DMS 273 (cell line): ENCODE measurements around the gene KCNMB4.

Source experiments
- DNase-seq: peaks from one replicate; lab custom pipeline; 2025; ENCODE audit not compliant: unreplicated experiment; lab: John Stamatoyannopoulos, UW

Gene KCNMB4

DNA sequence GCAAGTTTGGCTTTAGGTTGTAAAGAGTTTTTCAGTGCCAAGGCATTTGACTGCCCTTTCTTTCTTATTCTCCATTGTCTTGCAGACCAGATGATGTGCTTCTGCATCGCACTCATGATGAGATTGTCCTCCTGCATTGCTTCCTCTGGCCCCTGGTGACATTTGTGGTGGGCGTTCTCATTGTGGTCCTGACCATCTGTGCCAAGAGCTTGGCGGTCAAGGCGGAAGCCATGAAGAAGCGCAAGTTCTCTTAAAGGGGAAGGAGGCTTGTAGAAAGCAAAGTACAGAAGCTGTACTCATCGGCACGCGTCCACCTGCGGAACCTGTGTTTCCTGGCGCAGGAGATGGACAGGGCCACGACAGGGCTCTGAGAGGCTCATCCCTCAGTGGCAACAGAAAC lies 64.3 kb downstream of the KCNMB4 start:
- no peak for DNase-seq

DNA sequence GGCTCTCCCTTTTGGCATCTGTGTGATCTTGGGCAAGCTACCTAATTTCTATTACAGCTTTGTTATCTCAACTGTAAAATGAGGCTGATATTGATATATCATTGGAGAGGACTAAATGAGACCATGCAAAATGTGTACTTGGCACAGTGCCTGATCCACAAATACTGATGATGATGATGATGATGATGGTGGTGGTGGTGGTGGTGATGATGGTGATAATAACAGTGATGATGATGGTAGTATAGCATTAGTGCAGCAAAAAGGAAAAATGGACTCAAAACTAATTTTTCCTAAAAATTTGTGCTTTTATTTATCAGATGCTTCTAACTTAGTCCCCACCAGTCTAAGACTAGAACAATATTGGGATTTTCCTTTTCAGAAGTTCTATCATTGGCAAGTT lies 70.7 kb downstream of the KCNMB4 start:
- no peak for DNase-seq

DNA sequence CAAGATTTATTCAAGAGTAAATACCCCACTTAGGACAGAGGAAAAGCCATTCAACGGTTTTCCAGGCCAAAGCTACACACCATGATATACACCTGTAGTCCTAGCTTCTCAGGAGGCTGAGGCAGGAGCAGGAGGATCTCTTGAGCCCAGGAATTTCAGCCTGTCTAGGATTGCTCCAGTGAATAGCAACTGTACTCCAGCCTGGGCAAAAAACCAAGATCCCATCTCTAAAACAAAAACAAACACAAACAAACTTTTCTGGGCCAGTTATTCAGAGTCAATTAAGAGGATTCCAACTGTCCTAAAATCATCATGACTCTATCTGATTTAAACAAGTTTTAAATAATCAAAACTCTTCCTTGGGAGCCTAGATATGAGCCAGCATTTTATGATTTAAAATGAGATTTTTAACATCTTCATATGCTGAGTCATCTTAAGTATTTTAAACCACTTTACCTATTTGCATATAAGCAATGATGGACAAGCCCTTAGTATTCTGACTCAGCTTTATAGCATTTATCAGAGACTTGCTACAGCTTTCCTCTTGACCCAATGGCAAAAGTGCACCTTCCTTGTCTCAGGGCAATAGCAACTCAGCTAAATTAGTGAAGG lies 77.1 kb downstream of the KCNMB4 start:
- DNase-seq = no peak

DNA sequence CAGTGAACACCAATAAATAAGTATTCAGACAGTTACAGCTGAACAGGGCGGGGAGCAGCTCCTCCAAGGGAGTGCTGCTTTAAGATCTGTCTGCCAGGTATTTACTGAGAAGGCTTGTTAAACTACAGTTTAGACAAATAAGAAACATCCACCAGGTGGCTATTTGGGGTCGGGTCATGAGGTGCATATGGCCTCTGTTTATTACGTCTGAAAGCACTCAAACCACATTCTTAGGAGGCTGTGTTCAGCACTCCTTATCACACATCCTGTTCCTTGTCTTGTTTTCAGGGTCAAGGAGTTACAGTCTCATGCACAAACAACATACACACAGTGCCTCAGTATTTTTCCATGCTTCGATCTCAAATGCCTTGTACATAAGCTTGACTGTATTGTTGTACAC lies 78.8 kb downstream of the KCNMB4 start:
- no peak for DNase-seq

DNA sequence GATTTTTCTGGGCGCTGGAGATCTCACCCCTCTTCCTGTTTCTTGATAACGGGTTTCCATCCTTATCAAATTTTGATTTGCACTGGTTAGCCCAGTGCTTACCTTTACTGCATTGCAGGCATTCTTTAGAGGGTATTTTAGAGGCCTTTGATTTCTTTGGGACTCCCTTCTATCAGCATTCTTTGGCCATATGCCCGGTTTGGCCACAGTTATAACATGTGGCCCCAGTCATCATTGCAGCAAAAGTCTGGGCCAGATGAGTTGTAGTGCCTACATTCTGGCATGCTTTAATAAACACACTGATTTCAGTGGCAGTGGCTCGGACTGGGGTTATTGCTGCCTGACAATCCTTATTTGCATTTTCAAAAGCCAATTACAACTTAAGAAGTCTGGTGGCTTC lies 82.3 kb downstream of the KCNMB4 start:
- DNase-seq = peak; percentile 61

DNA sequence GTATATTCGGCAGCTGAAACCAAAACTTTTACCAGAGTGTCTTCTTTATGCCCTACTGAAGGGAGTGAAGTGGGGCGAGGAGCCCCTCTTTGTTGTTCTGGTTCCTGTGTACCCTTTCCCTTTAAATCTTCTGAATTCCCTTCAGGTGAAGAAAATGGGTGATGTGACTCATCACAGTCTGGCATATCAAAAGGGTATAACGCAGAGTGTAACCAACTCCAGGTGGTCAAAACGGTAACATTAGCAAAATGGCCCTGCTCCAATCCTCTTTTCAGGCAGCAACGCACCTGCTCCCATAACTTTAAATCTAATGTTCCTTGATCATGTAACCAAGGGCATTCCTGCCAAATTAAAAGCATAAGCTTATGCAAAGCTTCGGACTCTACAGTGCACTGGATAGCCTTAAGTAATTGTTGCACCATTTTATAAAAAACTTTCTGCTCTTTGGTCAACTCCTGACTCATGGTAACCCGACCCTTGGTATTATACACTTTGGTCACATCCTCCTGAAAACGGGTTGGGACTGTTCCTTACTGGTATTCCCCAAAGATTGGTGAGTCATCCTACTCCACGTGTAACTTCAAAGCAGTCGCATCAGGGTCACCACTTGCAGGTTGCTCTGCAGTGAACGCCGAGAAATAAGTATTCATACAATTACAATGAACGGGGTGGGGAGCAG lies 83.1 kb downstream of the KCNMB4 start:
- peak; percentile 64 for DNase-seq

DNA sequence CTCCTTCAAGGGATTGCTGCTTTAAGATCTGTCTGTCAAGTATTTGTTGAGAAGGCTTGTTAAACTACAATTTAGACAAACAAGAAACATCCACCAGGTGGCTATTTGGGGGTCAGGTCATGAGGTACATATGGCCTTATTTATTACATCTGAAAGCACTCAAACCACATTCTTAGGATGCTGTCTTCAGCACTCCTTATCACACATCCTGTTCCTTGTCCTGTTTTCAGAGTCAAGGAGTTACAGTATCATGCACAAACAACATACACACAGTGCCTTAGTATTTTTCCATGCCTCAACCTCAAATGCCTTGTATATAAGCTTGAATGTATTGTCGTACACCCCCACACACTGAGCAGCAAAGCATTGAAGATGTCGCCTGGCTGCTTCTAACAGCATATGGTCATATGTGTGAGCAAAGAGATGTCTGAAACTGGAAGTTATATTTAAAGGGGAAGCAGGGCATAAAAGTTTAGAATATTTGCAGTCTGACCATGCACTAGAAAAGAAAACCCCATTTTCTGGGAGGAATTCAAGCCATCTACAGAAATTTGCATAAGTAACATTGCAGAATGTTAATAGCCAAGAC lies 83.8 kb downstream of the KCNMB4 start:
- DNase-seq = peak; percentile 14

DNA sequence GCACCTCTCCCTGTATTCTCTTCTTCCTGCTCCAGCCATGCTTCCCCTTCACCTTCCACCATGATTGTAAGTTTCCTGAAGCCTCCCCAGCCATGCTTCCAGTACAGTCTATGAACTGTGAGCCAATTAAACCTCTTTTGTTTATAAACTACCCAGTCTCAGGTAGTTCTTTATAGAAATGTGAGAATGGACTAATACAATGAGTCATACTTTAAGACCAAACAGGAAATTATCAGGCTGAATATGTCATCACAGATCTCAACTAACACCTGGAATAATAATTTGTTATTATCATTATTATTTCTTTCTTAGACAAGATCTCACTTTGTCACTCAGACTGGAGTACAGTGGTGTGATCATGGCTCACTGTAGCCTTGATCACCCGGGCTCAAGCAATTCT lies 85.4 kb downstream of the KCNMB4 start:
- no peak for DNase-seq

DNA sequence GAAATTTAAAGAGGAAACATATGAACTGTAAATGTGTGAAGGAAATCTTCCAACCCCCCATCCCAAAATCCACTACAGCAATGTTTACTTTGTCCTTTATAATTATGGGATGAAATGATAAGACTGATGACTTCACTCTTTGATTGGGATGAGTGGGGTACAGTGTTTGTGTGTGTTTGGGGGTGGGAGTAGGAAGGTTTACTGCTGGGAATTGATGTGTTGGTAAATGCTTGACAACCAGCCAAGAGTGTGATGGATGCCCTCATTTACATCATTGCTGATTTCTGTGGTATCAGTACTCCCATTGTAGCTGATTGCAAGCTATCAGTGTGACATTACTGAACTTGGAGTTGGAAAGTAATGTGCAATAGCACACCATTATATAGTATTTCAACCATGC lies 90.9 kb downstream of the KCNMB4 start:
- DNase-seq = no peak

DNA sequence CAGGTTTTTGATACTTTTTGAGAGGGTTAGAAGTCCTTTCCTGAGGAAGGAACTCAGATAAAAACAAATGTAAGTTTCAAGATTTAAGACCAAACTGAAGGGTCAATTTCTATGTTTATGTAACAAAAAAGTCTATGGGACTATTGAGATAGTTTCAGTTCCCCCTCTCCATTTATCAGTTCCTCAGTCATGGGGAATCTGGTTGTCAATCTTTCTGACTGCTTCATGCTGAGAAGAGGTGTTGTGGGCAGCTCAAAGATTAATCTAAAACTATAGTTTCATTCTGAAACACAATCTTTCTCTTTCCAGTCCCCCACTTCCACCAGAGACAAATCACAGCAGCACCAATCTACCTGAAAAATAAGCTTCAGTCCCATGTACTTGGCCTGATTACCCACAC lies 93.7 kb downstream of the KCNMB4 start:
- DNase-seq = no peak

DNA sequence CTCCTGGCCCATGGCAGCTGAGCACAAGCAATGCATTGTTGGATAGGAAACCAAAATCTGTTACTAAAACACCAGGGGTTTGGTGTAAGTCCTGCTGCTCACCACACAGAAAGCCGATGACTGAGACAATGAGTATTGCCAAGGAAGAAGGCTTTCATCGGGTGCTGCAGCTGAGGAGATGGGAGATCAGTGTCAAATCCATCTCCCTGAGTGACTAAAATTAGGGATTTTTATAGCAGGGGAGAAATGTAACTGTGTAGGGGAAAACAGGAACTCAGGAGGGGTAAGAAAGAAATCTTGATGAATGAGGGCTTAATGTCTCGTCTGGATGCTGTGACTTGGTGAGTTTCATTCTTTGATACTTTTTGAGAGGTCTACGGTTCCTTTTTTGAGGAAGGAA lies 97.9 kb downstream of the KCNMB4 start:
- DNase-seq = no peak

DNA sequence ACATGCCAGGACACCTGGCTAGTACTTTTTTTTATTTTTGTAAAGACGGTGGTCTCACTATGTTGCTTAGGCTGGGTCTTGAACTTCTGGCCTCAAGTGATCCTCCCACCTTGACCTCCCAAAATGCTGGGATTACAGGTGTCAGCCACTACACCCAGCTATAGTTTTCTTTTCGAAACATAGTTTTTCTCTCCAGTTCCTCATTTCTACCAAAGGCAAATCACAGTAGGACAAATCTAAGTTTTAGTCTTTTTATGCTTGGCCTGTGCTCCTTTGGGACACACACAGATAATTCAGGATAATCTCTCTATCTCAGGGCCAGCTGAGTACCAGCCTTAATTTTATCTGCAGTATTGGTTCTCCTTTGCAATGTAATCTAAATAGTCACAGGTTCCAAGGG lies 100.7 kb downstream of the KCNMB4 start:
- no peak for DNase-seq

DNA sequence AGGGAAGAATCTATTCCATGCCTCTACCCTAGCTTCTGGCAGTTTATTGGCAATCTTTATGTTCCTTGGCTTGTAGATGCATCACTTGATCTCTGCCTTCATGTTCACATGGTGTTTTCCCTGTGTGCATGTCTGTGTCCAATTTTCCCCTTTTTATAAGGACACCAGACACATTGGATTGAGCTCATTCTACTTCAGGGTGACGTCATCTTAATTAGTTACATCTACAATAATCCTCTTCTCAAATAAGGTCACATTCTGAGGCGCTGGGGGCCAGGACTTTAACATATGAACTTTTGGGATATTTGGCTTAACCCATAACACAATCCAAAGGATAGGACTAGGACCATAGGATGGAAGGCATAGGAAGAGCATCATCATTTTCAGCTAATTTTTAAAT lies 101.4 kb downstream of the KCNMB4 start:
- no peak for DNase-seq

DNA sequence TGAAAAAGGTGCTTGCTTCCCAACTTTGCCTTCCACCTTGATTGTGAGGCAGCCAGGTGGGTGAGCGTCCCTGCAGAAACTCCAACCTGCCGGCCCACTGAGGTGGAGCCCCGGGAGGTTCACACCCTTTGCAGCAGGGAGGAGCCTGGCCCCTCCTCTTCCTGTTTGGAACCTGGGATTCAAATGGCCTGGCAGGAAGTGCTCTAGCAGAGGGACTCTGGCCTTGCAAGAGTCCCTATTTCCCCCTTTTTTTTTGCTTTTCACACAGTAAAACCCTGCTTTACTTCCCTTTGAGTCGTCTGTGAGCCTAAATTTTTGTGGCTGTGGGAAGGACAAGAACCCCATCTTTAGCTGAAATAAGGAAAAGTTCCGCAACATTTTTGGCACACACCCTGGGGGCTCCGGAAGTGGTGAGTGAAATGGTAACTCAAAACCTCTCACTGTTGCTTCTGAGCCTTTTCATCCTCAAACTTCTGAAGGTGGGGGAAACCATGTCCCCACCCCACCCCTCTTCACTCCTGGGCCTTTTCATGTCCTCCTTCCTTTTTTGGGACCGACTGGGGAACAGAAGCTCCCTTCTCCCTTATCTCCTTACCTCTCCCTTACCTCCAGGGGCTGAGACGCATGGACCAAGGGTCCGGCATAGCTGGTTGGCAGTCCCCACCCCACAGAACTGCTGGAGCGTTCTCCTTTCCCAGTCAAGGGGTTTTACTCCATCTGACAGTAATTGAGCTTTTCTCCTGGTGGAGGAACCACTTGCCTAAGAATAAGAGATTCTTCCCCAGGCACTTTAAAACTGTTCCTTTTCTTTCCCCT lies 102.0 kb downstream of the KCNMB4 start:
- no peak for DNase-seq

DNA sequence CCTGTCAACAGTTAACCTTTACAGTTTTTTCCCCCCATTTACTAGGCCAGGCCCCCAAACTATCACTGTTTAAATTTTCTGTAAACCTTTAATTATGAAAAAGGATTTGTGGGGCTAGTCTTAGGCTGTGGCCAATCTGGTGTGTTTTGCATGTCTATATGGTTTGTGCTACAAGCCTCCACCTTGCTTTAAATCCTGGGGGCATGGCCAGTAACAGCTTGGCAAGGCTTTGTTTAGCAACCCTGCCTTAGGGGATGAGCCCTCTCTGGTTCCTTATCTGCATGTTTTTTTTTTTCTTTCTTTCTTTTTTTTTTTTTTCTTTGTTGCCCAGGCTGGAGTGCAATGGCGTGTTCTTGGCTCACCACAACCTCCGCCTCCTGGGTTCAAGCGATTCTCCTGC lies 102.7 kb downstream of the KCNMB4 start:
- DNase-seq = no peak

DNA sequence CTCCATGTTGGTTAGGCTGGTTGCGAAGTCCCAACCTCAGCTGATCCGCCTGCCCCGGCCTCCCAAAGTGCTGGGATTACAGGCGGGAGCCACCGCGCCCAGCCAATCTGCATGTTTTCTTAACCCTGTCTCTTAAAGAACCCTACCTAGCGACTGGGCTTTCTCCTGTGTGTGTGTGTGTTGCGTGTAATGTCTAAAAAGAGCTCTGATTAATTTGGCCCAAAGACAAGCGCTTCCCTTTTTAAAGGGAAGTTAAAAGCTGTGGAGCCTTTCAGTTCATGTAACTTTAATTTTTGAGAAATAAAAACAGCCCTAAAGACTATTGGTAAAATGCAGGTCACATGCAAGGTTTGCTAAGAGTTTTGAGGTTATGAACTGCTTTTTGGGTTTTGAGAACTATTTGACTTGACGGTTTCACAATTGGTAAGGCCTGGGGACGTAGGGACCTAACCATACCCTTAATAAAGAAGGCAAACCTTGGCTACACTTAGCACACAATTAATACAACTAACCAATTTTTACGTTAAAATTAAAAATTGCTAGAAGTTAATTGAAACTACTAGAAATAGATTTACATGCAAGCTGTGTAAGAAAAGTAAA lies 103.2 kb downstream of the KCNMB4 start:
- DNase-seq = no peak

DNA sequence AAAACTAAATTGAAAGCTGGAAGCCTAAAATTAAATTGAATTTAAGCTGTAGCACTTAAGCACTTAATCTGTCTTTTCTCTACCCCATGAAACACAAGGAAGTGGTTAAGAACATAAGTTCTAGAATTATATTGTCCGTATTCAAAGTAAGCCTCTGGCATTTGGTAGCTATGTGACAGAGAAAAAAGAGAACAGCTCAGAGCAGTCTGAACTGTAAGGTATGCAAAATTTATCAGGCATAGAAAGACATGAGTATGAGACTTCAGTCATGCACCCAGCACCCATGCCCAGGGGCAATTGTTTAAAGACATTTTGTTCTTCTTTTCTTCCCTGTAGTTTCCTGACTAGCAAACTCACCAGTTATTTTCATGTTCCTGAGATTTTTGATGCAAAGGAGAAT lies 116.7 kb downstream of the KCNMB4 start:
- DNase-seq = no peak
